ENCODE measurements around the gene CCDC148. TPM values are rescaled to one million over a fixed set of nuclear protein-coding genes. Genes with fewer than 3 reads are reported as not detected.

Gene CCDC148
- polyA plus RNA-seq, 3 donors = not detected

DNA sequence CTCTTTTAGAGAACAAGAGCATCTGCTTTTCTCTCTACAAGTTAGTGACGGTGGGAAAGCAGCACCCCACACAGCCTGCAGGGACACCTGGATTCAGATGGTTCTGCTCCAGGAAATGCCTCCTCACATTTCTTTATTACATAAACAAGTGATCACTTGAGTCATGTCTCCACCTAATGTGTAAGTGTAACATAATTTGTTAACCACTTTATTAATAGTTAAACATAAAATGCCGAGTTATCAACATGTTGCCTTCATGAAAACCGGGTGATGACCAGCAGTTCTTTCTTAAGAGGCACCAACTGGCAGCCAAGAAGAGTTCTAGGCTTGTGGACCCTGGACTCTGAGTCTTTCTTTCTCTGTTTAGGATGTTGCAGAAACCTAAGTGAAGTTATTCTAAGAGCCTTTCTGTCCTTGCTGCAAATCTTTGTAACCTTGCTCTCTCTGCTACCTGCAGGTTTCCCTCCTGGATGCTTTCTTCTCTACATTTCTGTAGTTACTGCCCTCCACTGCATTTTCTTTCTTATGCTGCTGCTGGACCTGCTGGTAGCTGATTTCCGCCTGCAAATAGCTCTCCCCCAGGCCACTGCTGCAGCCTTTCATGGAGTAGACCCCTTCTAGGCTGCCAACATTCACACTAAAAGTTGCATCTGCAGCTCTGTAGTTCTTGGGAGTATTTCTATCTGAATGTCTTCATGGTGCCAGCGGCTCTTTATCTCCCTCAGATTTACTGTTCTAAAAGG, 330.6 kb downstream of the CCDC148 start:
- peak overlapping the region; percentile 21 for H2AFZ ChIP-seq (ENCODE audit: insufficient read depth, low read depth, low read length, poor library complexity, severe bottlenecking)
- H3K9me3 ChIP-seq (replicated peaks in 1 of 2; ENCODE audit: control insufficient read depth in 1 of 2, insufficient read depth in 1 of 2, low read length in 2 of 2) = no peaks in the 10 kb centered on the region
- no peak for DNase-seq
- TF ChIP-seq, protein P1, sequence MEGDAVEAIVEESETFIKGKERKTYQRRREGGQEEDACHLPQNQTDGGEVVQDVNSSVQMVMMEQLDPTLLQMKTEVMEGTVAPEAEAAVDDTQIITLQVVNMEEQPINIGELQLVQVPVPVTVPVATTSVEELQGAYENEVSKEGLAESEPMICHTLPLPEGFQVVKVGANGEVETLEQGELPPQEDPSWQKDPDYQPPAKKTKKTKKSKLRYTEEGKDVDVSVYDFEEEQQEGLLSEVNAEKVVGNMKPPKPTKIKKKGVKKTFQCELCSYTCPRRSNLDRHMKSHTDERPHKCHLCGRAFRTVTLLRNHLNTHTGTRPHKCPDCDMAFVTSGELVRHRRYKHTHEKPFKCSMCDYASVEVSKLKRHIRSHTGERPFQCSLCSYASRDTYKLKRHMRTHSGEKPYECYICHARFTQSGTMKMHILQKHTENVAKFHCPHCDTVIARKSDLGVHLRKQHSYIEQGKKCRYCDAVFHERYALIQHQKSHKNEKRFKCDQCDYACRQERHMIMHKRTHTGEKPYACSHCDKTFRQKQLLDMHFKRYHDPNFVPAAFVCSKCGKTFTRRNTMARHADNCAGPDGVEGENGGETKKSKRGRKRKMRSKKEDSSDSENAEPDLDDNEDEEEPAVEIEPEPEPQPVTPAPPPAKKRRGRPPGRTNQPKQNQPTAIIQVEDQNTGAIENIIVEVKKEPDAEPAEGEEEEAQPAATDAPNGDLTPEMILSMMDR (IDR thresholded peaks at IDR 0.05) = no peak
- H3K4me1 Mint-ChIP-seq = peaks cover 10% of the 10 kb centered on the region
- H3K27ac Mint-ChIP-seq = peak overlapping the region in 1 of 7 donors; percentile 8
- no peaks in the 10 kb centered on the region for H3K27me3 ChIP-seq (ENCODE audit: control insufficient read depth in 2 of 2, insufficient read depth in 2 of 2, low read length in 2 of 2)
- H3K9ac ChIP-seq (ENCODE audit: insufficient read depth, low read length, poor library complexity, severe bottlenecking) = no peak overlapping the region
- H3K9me3 Mint-ChIP-seq = no peaks in the 10 kb centered on the region
- H3K36me3 Mint-ChIP-seq = no peaks in the 10 kb centered on the region
- no peaks in the 10 kb centered on the region for H3K79me2 ChIP-seq (ENCODE audit: insufficient read depth, low read length)
- H3K4me1 ChIP-seq (ENCODE audit: control insufficient read depth in 1 of 2, insufficient read depth in 2 of 2, low read length in 2 of 2) = peaks cover 0 to 1% of the 10 kb centered on the region in 2 donors
- H3K4me3 ChIP-seq (replicated peaks in 1 of 3; ENCODE audit: low read depth in 2 of 3, low read length in 3 of 3) = no peak overlapping the region
- H3K4me2 ChIP-seq (replicated peaks; ENCODE audit: extremely low read depth, low read length, poor library complexity, severe bottlenecking) = no peak overlapping the region
- intact Hi-C loops (cut with micrococcal nuclease) = no loop called here
- no peak overlapping the region for H3K27ac ChIP-seq (ENCODE audit: low read depth in 1 of 2, low read length in 2 of 2)
- peaks cover 0 to 2% (median 2%) of the 10 kb centered on the region in 3 donors for H3K27me3 Mint-ChIP-seq (ENCODE audit: low read depth in 3 of 3)
- 80% methylated on average over 2 of the region's 5 CpGs for WGBS (ENCODE audit: insufficient coverage)
- H4K20me1 ChIP-seq (ENCODE audit: insufficient read depth, low read length) = no peaks in the 10 kb centered on the region
- H3K4me3 Mint-ChIP-seq = no peak overlapping the region
- no peaks in the 10 kb centered on the region for H3K36me3 ChIP-seq (replicated peaks in 1 of 2; ENCODE audit: control insufficient read depth in 1 of 2, insufficient read depth in 2 of 2, low read length in 2 of 2)

DNA sequence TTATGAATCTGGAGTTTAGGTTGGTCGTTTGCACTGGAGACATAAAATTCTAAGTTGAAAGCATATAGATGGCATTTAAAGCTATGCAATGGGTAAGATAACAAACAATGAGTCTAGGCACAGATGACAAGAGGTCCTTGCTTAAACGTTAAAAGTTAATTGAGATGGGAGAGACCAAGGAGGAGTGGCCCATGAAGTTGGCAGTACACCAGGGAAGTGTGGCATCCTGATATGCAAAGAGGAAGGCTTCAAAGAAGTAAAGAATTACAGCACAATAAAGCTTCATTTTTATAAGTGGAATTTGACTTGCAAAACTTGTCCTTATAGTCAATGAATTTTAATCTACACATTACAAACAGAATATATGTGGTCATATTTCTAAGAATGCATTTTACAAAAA, 331.7 kb downstream of the CCDC148 start:
- no peak overlapping the region for H3K9ac ChIP-seq (ENCODE audit: insufficient read depth, low read length, poor library complexity, severe bottlenecking)
- Mint-ChIP-seq H3K27ac (no peak overlapping the region), H3K4me1 (peaks cover 11% of the 10 kb centered on the region), H3K4me3 (no peak overlapping the region), H3K36me3 (no peaks in the 10 kb centered on the region), H3K27me3 (ENCODE audit: low read depth in 3 of 3) (peaks cover 0 to 2% (median 2%) of the 10 kb centered on the region in 3 donors), H3K9me3 (no peaks in the 10 kb centered on the region)
- no peak for DNase-seq
- no peaks in the 10 kb centered on the region for H4K20me1 ChIP-seq (ENCODE audit: insufficient read depth, low read length)
- no peak overlapping the region for H3K4me2 ChIP-seq (replicated peaks; ENCODE audit: extremely low read depth, low read length, poor library complexity, severe bottlenecking)
- no peaks in the 10 kb centered on the region for H3K9me3 ChIP-seq (replicated peaks in 1 of 2; ENCODE audit: control insufficient read depth in 1 of 2, insufficient read depth in 1 of 2, low read length in 2 of 2)
- H3K27me3 ChIP-seq (ENCODE audit: control insufficient read depth in 2 of 2, insufficient read depth in 2 of 2, low read length in 2 of 2) = no peaks in the 10 kb centered on the region
- H3K36me3 ChIP-seq (replicated peaks in 1 of 2; ENCODE audit: control insufficient read depth in 1 of 2, insufficient read depth in 2 of 2, low read length in 2 of 2) = no peaks in the 10 kb centered on the region
- intact Hi-C loops (cut with micrococcal nuclease) = no loop called here
- no peaks in the 10 kb centered on the region for H3K79me2 ChIP-seq (ENCODE audit: insufficient read depth, low read length)
- no peak overlapping the region for H3K4me3 ChIP-seq (replicated peaks in 1 of 3; ENCODE audit: low read depth in 2 of 3, low read length in 3 of 3)
- TF ChIP-seq, protein P1 (IDR thresholded peaks at IDR 0.05) = no peak
- WGBS (ENCODE audit: insufficient coverage) = 74% methylated on average over 2 of the region's 2 CpGs
- H3K27ac ChIP-seq (ENCODE audit: low read depth in 1 of 2, low read length in 2 of 2) = no peak overlapping the region
- no peaks in the 10 kb centered on the region for H3K4me1 ChIP-seq (ENCODE audit: control insufficient read depth in 1 of 2, insufficient read depth in 2 of 2, low read length in 2 of 2)
- no peak overlapping the region for H2AFZ ChIP-seq (ENCODE audit: insufficient read depth, low read depth, low read length, poor library complexity, severe bottlenecking)

Small RNA genes lying within 50 kb of the gene (small RNA-seq; reads per million reads assigned to genes)
- gene RN7SL393P (ENCODE audit: insufficient read length, low read depth) = not detected

Other genes with a start within 250 kb of the CCDC148 start
- gene PKP4, start 199 bp upstream of the CCDC148 start, polyA plus RNA-seq = 1 to 10 TPM in 1 of 3 donors, under 1 TPM in 2; 0.33 to 9.4 (median 0.73) TPM